Measurements from ENCODE around the gene NOP9. TPM values are rescaled to one million over a fixed set of nuclear protein-coding genes. Genes with fewer than 3 reads are reported as not detected.
"Not testable (repeated sequence)": the region's sequence is repeated elsewhere in the genome, so short reads cannot be mapped to it uniquely, and the experiment has no call there.

The NOP9 gene
- total RNA-seq, 2 experiments from 2014 or later, result 25.8 to 27.7 TPM

GRCh38 chr14:24353559-24354481 is 54.2 kb downstream of the NOP9 start:
- Mint-ChIP-seq H3K9me3 (no peaks in the 10 kb centered on the region), H3K27ac (no peak overlapping the region), H3K4me1 (no peaks in the 10 kb centered on the region), H3K36me3 (ENCODE audit: low read depth) (no peaks in the 10 kb centered on the region), H3K27me3 (peaks cover 53% of the 10 kb centered on the region), H3K4me3 (no peak overlapping the region)
- ChIA-PET POLR2A (no interaction called here), CTCF (no interaction called here)
- no peak for DNase-seq

- DNase-seq; POLR2A ChIA-PET; H3K36me3 Mint-ChIP-seq (ENCODE audit: low read depth); H3K4me3 Mint-ChIP-seq; H3K9me3 Mint-ChIP-seq; H3K27ac Mint-ChIP-seq; H3K4me1 Mint-ChIP-seq: not testable (repeated sequence)
- CTCF ChIA-PET, result interaction anchor here (0.7 kb wide), 1 partner anchor 85 kb away, joined by 3 read pairs; no protein-coding TSS in a partner anchor
- H3K27me3 Mint-ChIP-seq, result peaks cover 47% of the 10 kb centered on the region
These were observed 54.8 kb downstream of the NOP9 start for GRCh38 chr14:24354482-24354825.

- Mint-ChIP-seq H3K4me3 (no peak overlapping the region), H3K9me3 (no peaks in the 10 kb centered on the region), H3K27ac (no peak overlapping the region), H3K4me1 (no peaks in the 10 kb centered on the region), H3K27me3 (peaks cover 47% of the 10 kb centered on the region), H3K36me3 (ENCODE audit: low read depth) (no peaks in the 10 kb centered on the region)
- DNase-seq, result no peak
- ChIA-PET CTCF (interaction anchor here (0.7 to 1.7 kb wide), 2 partner anchors 21 to 84 kb away, joined by 3 to 5 read pairs; no protein-coding TSS in a partner anchor), POLR2A (no interaction called here)
These were observed 55.4 kb downstream of the NOP9 start for GRCh38 chr14:24355009-24355408.

- Mint-ChIP-seq H3K9me3 (no peaks in the 10 kb centered on the region), H3K27me3 (peaks cover 45% of the 10 kb centered on the region), H3K4me3 (no peak overlapping the region), H3K4me1 (no peaks in the 10 kb centered on the region), H3K27ac (no peak overlapping the region), H3K36me3 (ENCODE audit: low read depth) (no peaks in the 10 kb centered on the region)
- no peak for DNase-seq
- ChIA-PET CTCF (interaction anchor here (1.7 kb wide), 1 partner anchor 23 kb away, joined by 5 read pairs; no protein-coding TSS in a partner anchor), POLR2A (no interaction called here)
These were observed 56.6 kb downstream of the NOP9 start for GRCh38 chr14:24356208-24356607.

Other genes starting within 250 kb of the NOP9 start
- 1 to 10 TPM; 3.7 to 4.2 TPM for gene CARMIL3, start 247.8 kb upstream of the NOP9 start, total RNA-seq
- gene CPNE6, start 228.3 kb upstream of the NOP9 start, total RNA-seq, result not detected
- 10 to 100 TPM; 88.5 to 90.6 TPM for gene PCK2, start 205.5 kb upstream of the NOP9 start, total RNA-seq
- 10 to 100 TPM; 94.1 to 98.2 TPM for gene DCAF11, start 185.1 kb upstream of the NOP9 start, total RNA-seq
- gene NRL, start 184.9 kb upstream of the NOP9 start, total RNA-seq, result 1 to 10 TPM; 2.1 to 2.4 TPM
- gene FITM1, start 169.2 kb upstream of the NOP9 start, total RNA-seq, result 1 to 10 TPM; 1.3 to 1.4 TPM
- gene PSME1, start 163.7 kb upstream of the NOP9 start, total RNA-seq, result 100 to 1,000 TPM; 391 to 397 TPM
- gene EMC9, start 158.3 kb upstream of the NOP9 start, total RNA-seq, result 10 to 100 TPM; 45.0 to 51.7 TPM
- gene PSME2, start 153.2 kb upstream of the NOP9 start, total RNA-seq, result 100 to 1,000 TPM; 395 to 405 TPM
- gene RNF31, start 152.4 kb upstream of the NOP9 start, total RNA-seq, result 100 to 1,000 TPM; 122 to 129 TPM
- 100 to 1,000 TPM; 262 to 267 TPM for gene IRF9, start 138.6 kb upstream of the NOP9 start, total RNA-seq
- 10 to 100 TPM; 48.0 to 51.9 TPM for gene REC8, start 127.8 kb upstream of the NOP9 start, total RNA-seq
- 10 to 100 TPM; 24.0 to 26.2 TPM for gene IPO4, start 111.0 kb upstream of the NOP9 start, total RNA-seq
- 10 to 100 TPM; 30.8 to 35.1 TPM for gene TM9SF1, start 104.4 kb upstream of the NOP9 start, total RNA-seq
- gene TSSK4, start 94.2 kb upstream of the NOP9 start, total RNA-seq, result under 1 TPM; 0.48 to 0.76 TPM
- 10 to 100 TPM; 92.9 to 97.9 TPM for gene CHMP4A, start 86.4 kb upstream of the NOP9 start, total RNA-seq
- 10 to 100 TPM; 13.5 to 17.0 TPM for gene MDP1, start 83.8 kb upstream of the NOP9 start, total RNA-seq
- 100 to 1,000 TPM; 190 to 197 TPM for gene NEDD8, start 67.5 kb upstream of the NOP9 start, total RNA-seq
- 10 to 100 TPM; 78.1 to 90.3 TPM for gene GMPR2, start 66.9 kb upstream of the NOP9 start, total RNA-seq
- gene TINF2, start 57.2 kb upstream of the NOP9 start, total RNA-seq, result 100 to 1,000 TPM; 133 to 139 TPM
- 1 to 10 TPM; 4.0 to 4.4 TPM for gene TGM1, start 36.7 kb upstream of the NOP9 start, total RNA-seq
- gene RABGGTA, start 28.3 kb upstream of the NOP9 start, total RNA-seq, result 10 to 100 TPM; 40.2 to 41.0 TPM
- 10 to 100 TPM; 31.6 to 33.4 TPM for gene DHRS1, start 70 bp upstream of the NOP9 start, total RNA-seq
- gene CIDEB, start 8.1 kb downstream of the NOP9 start, total RNA-seq, result 10 to 100 TPM; 38.4 to 39.6 TPM
- gene LTB4R2, start 10.3 kb downstream of the NOP9 start, total RNA-seq, result 10 to 100 TPM; 18.5 to 19.6 TPM
- gene LTB4R, start 11.7 kb downstream of the NOP9 start, total RNA-seq, result 10 to 100 TPM; 36.1 to 37.9 TPM
- 1 to 10 TPM; 4.5 to 5.9 TPM for gene ADCY4, start 35.2 kb downstream of the NOP9 start, total RNA-seq
- gene RIPK3, start 40.1 kb downstream of the NOP9 start, total RNA-seq, result 10 to 100 TPM; 37.3 to 38.0 TPM
- not detected for gene NFATC4, start 68.3 kb downstream of the NOP9 start, total RNA-seq
- under 1 TPM; 0.18 TPM for gene NYNRIN, start 99.2 kb downstream of the NOP9 start, total RNA-seq
- gene CBLN3, start 129.8 kb downstream of the NOP9 start, total RNA-seq, result 1 to 10 TPM; 8.6 to 9.5 TPM
- 10 to 100 TPM; 96.0 to 99.5 TPM for gene KHNYN, start 130.1 kb downstream of the NOP9 start, total RNA-seq
- gene SDR39U1, start 142.9 kb downstream of the NOP9 start, total RNA-seq, result 10 to 100 TPM; 38.5 to 41.6 TPM
- gene CMA1, start 208.4 kb downstream of the NOP9 start, total RNA-seq, result not detected